HL-60 (cell line): ENCODE data around the gene KIAA1549.

Source experiments
- DNase-seq, 2 experiments: peaks; one replicate each; pipeline ENCODE4 v3.0.0-alpha.2; 2010 to 2020; ENCODE audit warnings: low read depth in 1 of 2, low spot score in 1 of 2
- H3K27ac ChIP-seq: fragments of 250-450 bp; sonication (Bioruptor Pico); replicated peaks from 2 replicates; pipeline ENCODE4 v1.5.1; 2020; ENCODE audit warnings: mild to moderate bottlenecking, moderate library complexity
- H3K27me3 ChIP-seq: fragments of 250-450 bp; sonication (Bioruptor Pico); 2 replicates; pipeline ENCODE4 v1.5.1; 2021; ENCODE audit warnings: mild to moderate bottlenecking, moderate library complexity; ENCODE audit not compliant: insufficient read depth, poor library complexity, severe bottlenecking
- H3K4me3 ChIP-seq: replicated peaks from 2 replicates; pipeline ENCODE4 v1.5.1; 2011; ENCODE audit warnings: mild to moderate bottlenecking, control low read depth, low read length; ENCODE audit not compliant: insufficient read depth
- CTCF ChIP-seq: IDR thresholded peaks from one replicate; pipeline ENCODE4 v1.5.1; 2011; ENCODE audit warnings: low read length, control low read depth, inconsistent platforms; ENCODE audit not compliant: insufficient read depth
- GABPA ChIP-seq: IDR thresholded peaks from 2 replicates; pipeline ENCODE4 v1.6.1; 2012; ENCODE audit warnings: low read depth
- POLR2AphosphoS5 ChIP-seq: IDR thresholded peaks from 2 replicates; pipeline ENCODE4 v1.6.1; 2012; ENCODE audit warnings: low read depth
- SPI1 ChIP-seq: IDR thresholded peaks from 2 replicates; pipeline ENCODE4 v1.6.1; 2012; ENCODE audit warnings: low read depth, mild to moderate bottlenecking, borderline replicate concordance
- TF ChIP-seq, protein P1 (sequence below): IDR thresholded peaks from 2 replicates; pipeline ENCODE4 v1.6.1; 2012; ENCODE audit warnings: low read depth; ENCODE audit not compliant: insufficient replicate concordance

The KIAA1549 gene

GRCh38 chr7:138872576-138872975 is 108.6 kb downstream of the KIAA1549 start:
- no peaks in the 10 kb centered on the region for H3K27me3 ChIP-seq
- H3K27ac ChIP-seq = no peak overlapping the region
- H3K4me3 ChIP-seq = no peak overlapping the region
- no peak for DNase-seq
- no peak for TF ChIP-seq CTCF

GRCh38 chr7:138871814-138872090 is 109.4 kb downstream of the KIAA1549 start:
- no peak overlapping the region for H3K4me3 ChIP-seq
- TF ChIP-seq SPI1 (no peak), POLR2AphosphoS5 (no peak), CTCF (no peak)
- TF ChIP-seq, protein P1, sequence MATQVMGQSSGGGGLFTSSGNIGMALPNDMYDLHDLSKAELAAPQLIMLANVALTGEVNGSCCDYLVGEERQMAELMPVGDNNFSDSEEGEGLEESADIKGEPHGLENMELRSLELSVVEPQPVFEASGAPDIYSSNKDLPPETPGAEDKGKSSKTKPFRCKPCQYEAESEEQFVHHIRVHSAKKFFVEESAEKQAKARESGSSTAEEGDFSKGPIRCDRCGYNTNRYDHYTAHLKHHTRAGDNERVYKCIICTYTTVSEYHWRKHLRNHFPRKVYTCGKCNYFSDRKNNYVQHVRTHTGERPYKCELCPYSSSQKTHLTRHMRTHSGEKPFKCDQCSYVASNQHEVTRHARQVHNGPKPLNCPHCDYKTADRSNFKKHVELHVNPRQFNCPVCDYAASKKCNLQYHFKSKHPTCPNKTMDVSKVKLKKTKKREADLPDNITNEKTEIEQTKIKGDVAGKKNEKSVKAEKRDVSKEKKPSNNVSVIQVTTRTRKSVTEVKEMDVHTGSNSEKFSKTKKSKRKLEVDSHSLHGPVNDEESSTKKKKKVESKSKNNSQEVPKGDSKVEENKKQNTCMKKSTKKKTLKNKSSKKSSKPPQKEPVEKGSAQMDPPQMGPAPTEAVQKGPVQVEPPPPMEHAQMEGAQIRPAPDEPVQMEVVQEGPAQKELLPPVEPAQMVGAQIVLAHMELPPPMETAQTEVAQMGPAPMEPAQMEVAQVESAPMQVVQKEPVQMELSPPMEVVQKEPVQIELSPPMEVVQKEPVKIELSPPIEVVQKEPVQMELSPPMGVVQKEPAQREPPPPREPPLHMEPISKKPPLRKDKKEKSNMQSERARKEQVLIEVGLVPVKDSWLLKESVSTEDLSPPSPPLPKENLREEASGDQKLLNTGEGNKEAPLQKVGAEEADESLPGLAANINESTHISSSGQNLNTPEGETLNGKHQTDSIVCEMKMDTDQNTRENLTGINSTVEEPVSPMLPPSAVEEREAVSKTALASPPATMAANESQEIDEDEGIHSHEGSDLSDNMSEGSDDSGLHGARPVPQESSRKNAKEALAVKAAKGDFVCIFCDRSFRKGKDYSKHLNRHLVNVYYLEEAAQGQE = no peak
- H3K27me3 ChIP-seq = no peaks in the 10 kb centered on the region
- no peak overlapping the region for H3K27ac ChIP-seq
- DNase-seq = no peak

GRCh38 chr7:138871065-138871813 is 110.0 kb downstream of the KIAA1549 start:
- TF ChIP-seq GABPA (no peak), POLR2AphosphoS5 (no peak), SPI1 (no peak), CTCF (no peak)
- TF ChIP-seq, protein P1 = no peak
- no peak overlapping the region for H3K4me3 ChIP-seq
- H3K27me3 ChIP-seq = no peaks in the 10 kb centered on the region
- H3K27ac ChIP-seq = no peak overlapping the region
- DNase-seq = no peak

DNA sequence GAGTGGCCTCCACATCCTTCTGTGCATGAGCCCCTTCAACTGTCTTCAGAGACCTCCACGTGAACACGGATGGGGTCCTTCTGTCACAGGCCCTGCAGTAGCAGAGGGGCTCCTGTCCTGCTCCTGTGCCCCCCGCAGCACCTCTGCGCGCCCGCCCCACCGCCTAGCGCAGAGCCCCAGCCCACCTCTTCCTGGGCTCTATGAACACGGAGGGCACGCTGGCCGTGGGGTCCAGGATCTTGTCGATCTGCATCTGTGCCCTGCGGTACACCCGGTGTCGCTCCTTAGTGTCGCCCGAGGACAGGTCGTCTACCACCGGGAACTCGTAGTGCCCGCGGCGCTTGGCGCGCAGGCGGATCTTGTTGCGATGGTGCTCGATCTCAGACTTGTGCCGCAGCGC is 111.8 kb downstream of the KIAA1549 start:
- TF ChIP-seq, protein P1 = no peak
- no peak for TF ChIP-seq GABPA
- TF ChIP-seq CTCF = no peak
- TF ChIP-seq SPI1 = no peak
- TF ChIP-seq POLR2AphosphoS5 = no peak
- no peaks in the 10 kb centered on the region for H3K27me3 ChIP-seq

More for the DNA sequence above, 111.8 kb downstream of the KIAA1549 start:
- no peak for DNase-seq
- no peak overlapping the region for H3K27ac ChIP-seq
- no peak overlapping the region for H3K4me3 ChIP-seq
